ENCODE measurements around the gene PACRG. TPM values are rescaled to one million over a fixed set of nuclear protein-coding genes. Genes with fewer than 3 reads are reported as not detected.

Gene PACRG
- total and polyA plus RNA-seq, 2 of the 8 experiments (the other 6 are each of a cell fraction or from before 2014, with no cell fraction given), result 0.44 to 0.54 TPM

GRCh38 chr6:163313566-163313965, 585.8 kb downstream of the PACRG start:
- no peak overlapping the region for H2AK5ac ChIP-seq (ENCODE audit: low read depth, low read length)
- H2BK120ac ChIP-seq (replicated peaks; ENCODE audit: low read depth, low read length), result no peak overlapping the region
- no peak overlapping the region for H3K4me3 ChIP-seq (ENCODE audit: extremely low read depth in 1 of 4, insufficient read depth in 2 of 4, low read depth in 3 of 4, low read length in 4 of 4)
- no peak for DNase-seq (ENCODE audit: low read depth in 1 of 2, low spot score in 2 of 2)
- FAIRE-seq, result no peak
- H2BK20ac ChIP-seq (ENCODE audit: low read length), result no peak overlapping the region
- no peak overlapping the region for H2BK12ac ChIP-seq (ENCODE audit: low read depth, low read length)
- POLR2A ChIA-PET (ENCODE audit: partially characterized antibody), result no interaction called here
- H3K18ac ChIP-seq (ENCODE audit: extremely low read depth, low read length), result no peak overlapping the region
- H3K36me3 ChIP-seq (ENCODE audit: control insufficient read depth in 2 of 4, insufficient read depth in 4 of 4, low read length in 3 of 4), result no peaks in the 10 kb centered on the region
- CTCF ChIA-PET (ENCODE audit: partially characterized antibody), result interaction anchor here (0.9 kb wide), 1 partner anchor 103 kb away, joined by 4 read pairs; no protein-coding TSS in a partner anchor
- H3K23ac ChIP-seq (ENCODE audit: insufficient read length), result no peak overlapping the region
- no peak overlapping the region for H2BK5ac ChIP-seq (ENCODE audit: low read depth, low read length)
- H3K14ac ChIP-seq (ENCODE audit: insufficient read length), result no peak overlapping the region
- no peak overlapping the region for H3K9ac ChIP-seq (replicated peaks in 1 of 4; ENCODE audit: extremely low read depth in 1 of 4, low read depth in 3 of 4, low read length in 3 of 4)
- WGBS, 2 experiments (ENCODE audit: extremely low coverage in 1 of 2, insufficient coverage in 1 of 2, insufficient read length in 1 of 2, insufficient replicate concordance in 2 of 2, low coverage in 1 of 2, low lambda C conversion rate in 2 of 2, missing lambda C conversion rate in 1 of 2), result 93% methylated on average over 4 of the region's 4 CpGs; no CpG with 5 or more reads in 1 of the 2 experiments
- H3K56ac ChIP-seq (replicated peaks; ENCODE audit: insufficient read length, low read depth, low read length), result no peak overlapping the region
- H3K23me2 ChIP-seq (ENCODE audit: low read depth, low read length), result no peaks in the 10 kb centered on the region
- H3K27ac ChIP-seq (ENCODE audit: low read depth, low read length), result no peak overlapping the region
- no peaks in the 10 kb centered on the region for H3K27me3 ChIP-seq (replicated peaks in 1 of 4; ENCODE audit: control insufficient read depth in 3 of 4, extremely low read depth in 1 of 4, insufficient read depth in 3 of 4, low read length in 3 of 4)
- no peak overlapping the region for H2AFZ ChIP-seq (ENCODE audit: low read length)
- H4K8ac ChIP-seq (ENCODE audit: extremely low read depth, insufficient read depth, low read length), result no peak overlapping the region
- no peaks in the 10 kb centered on the region for H3K79me1 ChIP-seq (ENCODE audit: low read depth, low read length)
- H4K20me1 ChIP-seq (replicated peaks in 1 of 2; ENCODE audit: control insufficient read depth in 1 of 2, insufficient read depth in 2 of 2, low read length in 2 of 2), result no peaks in the 10 kb centered on the region
- H3K4ac ChIP-seq (replicated peaks; ENCODE audit: insufficient read length, low read depth, low read length), result no peak overlapping the region
- H3K4me1 ChIP-seq (replicated peaks in 1 of 4; ENCODE audit: control insufficient read depth in 3 of 4, insufficient read depth in 4 of 4, low read length in 3 of 4), result no peaks in the 10 kb centered on the region
- no peak overlapping the region for H3K4me2 ChIP-seq (ENCODE audit: insufficient read depth in 1 of 2, low read depth in 2 of 2, low read length in 2 of 2)
- no peaks in the 10 kb centered on the region for H3K79me2 ChIP-seq (ENCODE audit: control insufficient read depth in 1 of 2, insufficient read depth in 2 of 2, low read length in 2 of 2)
- H3K9me3 ChIP-seq (ENCODE audit: insufficient read depth in 2 of 2, low read depth in 1 of 2, low read length in 1 of 2), result no peaks in the 10 kb centered on the region
- H2BK15ac ChIP-seq (ENCODE audit: low read length), result no peak overlapping the region
- no peak overlapping the region for H4K91ac ChIP-seq (replicated peaks; ENCODE audit: insufficient read length, low read length)
- H4K5ac ChIP-seq (ENCODE audit: insufficient read length, low read depth, low read length), result no peak overlapping the region
- no peak for TF ChIP-seq POLR2AphosphoS5 (IDR thresholded peaks at IDR 0.05; ENCODE audit: low read depth, low read length)
- no peak for TF ChIP-seq SIX5 (IDR thresholded peaks at IDR 0.05; ENCODE audit: low read depth, low read length)
- no peak for TF ChIP-seq USF2 (IDR thresholded peaks at IDR 0.05; ENCODE audit: low read length)
- no peak for TF ChIP-seq EP300 (IDR thresholded peaks at IDR 0.05; ENCODE audit: borderline replicate concordance in 1 of 2, low read depth in 2 of 2, low read length in 2 of 2)
- no peak for TF ChIP-seq SP4 (IDR thresholded peaks at IDR 0.05; ENCODE audit: low read length)
- no peak for TF ChIP-seq GTF2F1 (IDR thresholded peaks at IDR 0.05; ENCODE audit: borderline replicate concordance, low read depth, low read length)
- no peak for TF ChIP-seq SRF (IDR thresholded peaks at IDR 0.05; ENCODE audit: low read depth, low read length)
- no peak for TF ChIP-seq MAFK (IDR thresholded peaks at IDR 0.05; ENCODE audit: low read depth, low read length)
- no peak for TF ChIP-seq CHD2 (IDR thresholded peaks at IDR 0.05; ENCODE audit: low read length)
- no peak for TF ChIP-seq SUZ12 (IDR thresholded peaks at IDR 0.05; ENCODE audit: low read length)
- TF ChIP-seq CREB1 (IDR thresholded peaks at IDR 0.05), result no peak
- TF ChIP-seq ZNF274 (IDR thresholded peaks at IDR 0.05; ENCODE audit: borderline replicate concordance, extremely low read depth, low read length), result no peak
- TF ChIP-seq TAF7 (optimal IDR thresholded peaks at IDR 0.05; ENCODE audit: borderline replicate concordance, low read depth, low read length), result no peak
- no peak for TF ChIP-seq NRF1 (IDR thresholded peaks at IDR 0.05; ENCODE audit: low read depth, low read length)
- TF ChIP-seq CEBPB (IDR thresholded peaks at IDR 0.05; ENCODE audit: low read depth, low read length), result no peak
